Omental fat pad (tissue), 4 donors: Measurements from ENCODE around the gene KSR2. TPM values are rescaled to one million over a fixed set of nuclear protein-coding genes. Genes with fewer than 3 reads are reported as not detected.

Experiments used
- ATAC-seq: fragments of 150-250 bp; one replicate; pipeline ENCODE4 v1.9.1; 2016; ENCODE audit warnings: mild to moderate bottlenecking, moderate library complexity; ENCODE audit not compliant: low FRiP score
- DNase-seq: peaks from one replicate; pipeline ENCODE4 v3.0.0-alpha.2; 2019; ENCODE audit warnings: low spot score
- total RNA-seq, 4 donors: library from RNA; depleted of rRNA; stranded (reverse); fragments of >200 nt; gene quantifications; one replicate each; pipeline ENCODE4 v1.1.0, GENCODE V29; 2016
- TF ChIP-seq, protein P1 (sequence below), 3 donors: fragments of 450-650 bp; IDR thresholded peaks; one replicate each; pipeline ENCODE4 v1.5.1; 2016 to 2017; ENCODE audit warnings: antibody characterized with exemption in 3 of 3, mild to moderate bottlenecking in 3 of 3, moderate library complexity in 2 of 3

KSR2 gene
- total RNA-seq, 4 donors from 2014 or later: under 0.01 to 0.16 (median under 0.01) TPM; not detected in 1

GRCh38 chr12:117563007-117563406, 405.8 kb downstream of the KSR2 start:
- ATAC-seq (no peak), DNase-seq (no peak)
- TF ChIP-seq, protein P1, sequence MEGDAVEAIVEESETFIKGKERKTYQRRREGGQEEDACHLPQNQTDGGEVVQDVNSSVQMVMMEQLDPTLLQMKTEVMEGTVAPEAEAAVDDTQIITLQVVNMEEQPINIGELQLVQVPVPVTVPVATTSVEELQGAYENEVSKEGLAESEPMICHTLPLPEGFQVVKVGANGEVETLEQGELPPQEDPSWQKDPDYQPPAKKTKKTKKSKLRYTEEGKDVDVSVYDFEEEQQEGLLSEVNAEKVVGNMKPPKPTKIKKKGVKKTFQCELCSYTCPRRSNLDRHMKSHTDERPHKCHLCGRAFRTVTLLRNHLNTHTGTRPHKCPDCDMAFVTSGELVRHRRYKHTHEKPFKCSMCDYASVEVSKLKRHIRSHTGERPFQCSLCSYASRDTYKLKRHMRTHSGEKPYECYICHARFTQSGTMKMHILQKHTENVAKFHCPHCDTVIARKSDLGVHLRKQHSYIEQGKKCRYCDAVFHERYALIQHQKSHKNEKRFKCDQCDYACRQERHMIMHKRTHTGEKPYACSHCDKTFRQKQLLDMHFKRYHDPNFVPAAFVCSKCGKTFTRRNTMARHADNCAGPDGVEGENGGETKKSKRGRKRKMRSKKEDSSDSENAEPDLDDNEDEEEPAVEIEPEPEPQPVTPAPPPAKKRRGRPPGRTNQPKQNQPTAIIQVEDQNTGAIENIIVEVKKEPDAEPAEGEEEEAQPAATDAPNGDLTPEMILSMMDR (IDR thresholded peaks at IDR 0.05): no peak

GRCh38 chr12:117561990-117562389, 406.8 kb downstream of the KSR2 start:
- no peak for DNase-seq
- no peak for ATAC-seq
- TF ChIP-seq, protein P1 (IDR thresholded peaks at IDR 0.05): no peak

- DNase-seq (no peak), ATAC-seq (no peak)
- TF ChIP-seq, protein P1 (IDR thresholded peaks at IDR 0.05): no peak
Observed at GRCh38 chr12:117559978-117560377, 408.8 kb downstream of the KSR2 start.

DNA sequence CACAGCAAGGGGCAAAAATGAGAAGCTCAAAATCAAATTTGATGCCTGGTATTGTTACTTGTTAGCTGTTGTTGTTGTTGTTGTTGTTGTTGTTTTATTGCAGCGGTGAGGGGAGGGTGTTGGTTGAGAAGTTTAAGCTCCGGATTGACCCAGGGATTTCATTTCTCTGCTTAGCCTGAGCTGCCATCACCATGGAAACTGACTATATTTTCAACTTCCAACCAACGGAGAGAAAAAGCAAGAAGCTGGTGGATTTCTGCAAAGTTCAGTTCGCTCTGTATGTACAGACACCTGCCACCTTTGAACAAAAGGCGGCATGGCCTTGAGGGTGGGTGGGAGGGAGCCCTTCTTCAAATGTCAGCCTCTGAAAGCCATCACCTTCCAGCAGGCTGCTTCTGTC, 412.9 kb downstream of the KSR2 start:
- TF ChIP-seq, protein P1 (IDR thresholded peaks at IDR 0.05): no peak
- ATAC-seq: no peak
- DNase-seq: no peak

DNA sequence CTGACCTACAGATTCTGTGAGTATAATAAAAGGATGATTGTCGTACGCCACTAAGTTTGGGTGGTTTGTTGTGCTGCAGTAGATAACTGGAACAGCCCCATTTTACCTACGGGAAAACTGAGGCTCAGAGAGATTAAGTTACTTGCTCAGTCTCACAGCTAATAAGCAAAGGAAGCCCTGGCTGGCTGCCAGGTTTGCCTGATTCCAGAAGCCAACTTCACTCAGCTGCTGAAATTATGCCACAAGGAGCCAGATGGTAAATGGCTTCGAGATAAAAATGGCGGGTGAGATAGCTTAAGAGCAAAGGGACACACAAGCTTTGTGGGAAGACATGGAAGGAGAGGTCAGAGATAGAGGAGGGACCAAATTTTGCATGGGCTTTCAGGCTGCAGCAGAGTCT, 415.8 kb downstream of the KSR2 start:
- DNase-seq (peak; percentile 26), ATAC-seq (no peak)
- TF ChIP-seq, protein P1 (IDR thresholded peaks at IDR 0.05): no peak

GRCh38 chr12:117551665-117552064, 417.1 kb downstream of the KSR2 start:
- DNase-seq (no peak), ATAC-seq (no peak)
- TF ChIP-seq, protein P1 (IDR thresholded peaks at IDR 0.05): no peak

GRCh38 chr12:117547209-117547608, 421.6 kb downstream of the KSR2 start:
- ATAC-seq (no peak), DNase-seq (no peak)
- TF ChIP-seq, protein P1 (IDR thresholded peaks at IDR 0.05): no peak
